Measurements from ENCODE around the gene HPSE2. TPM values are rescaled to one million over a fixed set of nuclear protein-coding genes. Genes with fewer than 3 reads are reported as not detected.
A peak's percentile ranks its signal among the peaks of the same experiment; 100 is the strongest.

The HPSE2 gene
- total RNA-seq, 1 donor from 2014 or later = not detected

- DNase-seq (ENCODE audit: low read depth) = no peak
- no peak for TF ChIP-seq CTCF (conservative IDR thresholded peaks at IDR 0.05; ENCODE audit: low read depth, low read length)
Observed at GRCh38 chr10:98463016-98463415, 772.6 kb downstream of the HPSE2 start.

GRCh38 chr10:98461500-98461842 is 774.2 kb downstream of the HPSE2 start:
- H3K4me3 ChIP-seq (ENCODE audit: low read depth, low read length) = no peak overlapping the region

More at GRCh38 chr10:98463016-98463415, 772.6 kb downstream of the HPSE2 start:
- no peak overlapping the region for H3K4me3 ChIP-seq (ENCODE audit: low read depth, low read length)

GRCh38 chr10:98460837-98461499 is 774.7 kb downstream of the HPSE2 start:
- TF ChIP-seq CTCF (conservative IDR thresholded peaks at IDR 0.05; ENCODE audit: low read depth, low read length) = no peak
- DNase-seq (ENCODE audit: low read depth) = peak; percentile 84
- no peak overlapping the region for H3K4me3 ChIP-seq (ENCODE audit: low read depth, low read length)

More at GRCh38 chr10:98461500-98461842, 774.2 kb downstream of the HPSE2 start:
- no peak for TF ChIP-seq CTCF (conservative IDR thresholded peaks at IDR 0.05; ENCODE audit: low read depth, low read length)
- no peak for DNase-seq (ENCODE audit: low read depth)

GRCh38 chr10:98458809-98459784 is 776.6 kb downstream of the HPSE2 start:
- DNase-seq (ENCODE audit: low read depth) = no peak
- no peak overlapping the region for H3K4me3 ChIP-seq (ENCODE audit: low read depth, low read length)
- no peak for TF ChIP-seq CTCF (conservative IDR thresholded peaks at IDR 0.05; ENCODE audit: low read depth, low read length)

GRCh38 chr10:98457721-98458120 is 777.9 kb downstream of the HPSE2 start:
- no peak overlapping the region for H3K4me3 ChIP-seq (ENCODE audit: low read depth, low read length)
- no peak for DNase-seq (ENCODE audit: low read depth)
- no peak for TF ChIP-seq CTCF (conservative IDR thresholded peaks at IDR 0.05; ENCODE audit: low read depth, low read length)

GRCh38 chr10:98456686-98457482 is 778.8 kb downstream of the HPSE2 start:
- no peak for DNase-seq (ENCODE audit: low read depth)
- H3K4me3 ChIP-seq (ENCODE audit: low read depth, low read length) = no peak overlapping the region
- TF ChIP-seq CTCF (conservative IDR thresholded peaks at IDR 0.05; ENCODE audit: low read depth, low read length) = no peak

All from epithelial cell of proximal tubule (primary cell).